Right atrium auricular region (tissue), 2 donors: ENCODE data around the gene GMNN. TPM values are rescaled to one million over a fixed set of nuclear protein-coding genes. Genes with fewer than 3 reads are reported as not detected.
"Not testable (repeated sequence)": the region's sequence is repeated elsewhere in the genome, so short reads cannot be mapped to it uniquely, and the experiment has no call there.

Experiments used
- DNase-seq: peaks from one replicate; pipeline ENCODE4 v3.0.0-alpha.2; 2019; ENCODE audit warnings: low spot score
- H3K27ac ChIP-seq, 2 donors: fragments of 200-600 bp; sonication (generic); 1 replicate in 1 of 2; 2 replicates in 1 of 2; pipeline ENCODE4 v1.5.1; 2016 to 2019
- H3K27me3 ChIP-seq, 2 donors: fragments of 200-600 bp; sonication (generic); one replicate each; pipeline versions ENCODE4 v1.5.1 to v1.6.0; 2017 to 2019
- H3K36me3 ChIP-seq: fragments of 200-600 bp; sonication (generic); one replicate; pipeline ENCODE4 v1.5.1; 2016
- H3K4me1 ChIP-seq, 2 donors: fragments of 200-600 bp; sonication (generic); one replicate each; pipeline versions ENCODE4 v1.5.1 to v1.6.0; 2017 to 2019
- H3K4me3 ChIP-seq, 2 donors: fragments of 200-600 bp; sonication (generic); 1 replicate in 1 of 2; 2 replicates in 1 of 2; pipeline ENCODE4 v1.5.1; 2017 to 2019; ENCODE audit warnings: mild to moderate bottlenecking in 1 of 2, moderate library complexity in 1 of 2
- H3K9me3 ChIP-seq, 2 donors: fragments of 200-600 bp; sonication (generic); one replicate each; pipeline ENCODE4 v1.5.1; 2019
- total RNA-seq, 2 donors: library from RNA; depleted of rRNA; stranded (reverse); fragments of >200 nt; gene quantifications; one replicate each; pipeline ENCODE4 v1.1.0, GENCODE V29; 2016
- TF ChIP-seq, protein P1 (sequence below), 2 donors: fragments of 200-600 bp; sonication (generic); IDR thresholded peaks; one replicate each; pipeline ENCODE4 v1.5.1; 2019; ENCODE audit warnings: antibody characterized with exemption in 2 of 2

The GMNN gene
- 1 to 10 TPM; 4.0 to 4.2 TPM for total RNA-seq

DNA sequence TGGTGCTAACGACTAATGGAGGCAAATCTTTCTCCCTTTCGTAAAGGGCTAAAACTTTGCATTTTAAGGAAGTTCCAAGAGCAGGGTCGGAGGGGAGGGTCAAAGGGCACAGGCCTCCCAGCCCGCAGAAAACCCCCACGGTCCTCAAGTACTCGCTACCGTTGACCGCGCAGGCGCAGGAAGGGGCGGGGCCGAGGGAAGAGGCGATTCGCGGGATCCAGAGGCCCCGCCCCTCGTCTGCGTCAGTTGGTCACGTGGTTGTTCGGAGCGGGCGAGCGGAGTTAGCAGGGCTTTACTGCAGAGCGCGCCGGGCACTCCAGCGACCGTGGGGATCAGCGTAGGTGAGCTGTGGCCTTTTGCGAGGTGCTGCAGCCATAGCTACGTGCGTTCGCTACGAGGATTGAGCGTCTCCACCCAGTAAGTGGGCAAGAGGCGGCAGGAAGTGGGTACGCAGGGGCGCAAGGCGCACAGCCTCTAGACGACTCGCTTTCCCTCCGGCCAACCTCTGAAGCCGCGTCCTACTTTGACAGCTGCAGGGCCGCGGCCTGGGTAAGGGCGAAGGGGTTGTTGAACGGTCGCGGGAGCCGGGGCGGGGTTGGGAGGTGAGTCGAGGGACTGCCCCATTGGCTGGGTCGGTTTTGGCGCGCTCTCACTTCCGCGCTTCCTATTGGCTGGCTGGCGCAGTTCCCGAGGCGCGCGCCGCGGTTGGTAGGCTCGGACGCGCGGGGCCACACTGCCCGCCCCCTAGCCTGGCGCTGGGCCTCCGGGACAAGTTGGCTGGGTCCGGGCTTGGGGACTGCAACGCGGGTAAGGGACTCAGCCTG is at the start of gene GMNN:
Gene GMNN (plus strand): TSS at position 242 of the 824 bp plus-strand sequence. CDS start 2,310 bp downstream, outside the sequence.
- Histone ChIP-seq H3K4me3 (peak within 1 kb of the TSS; percentile 78 to 98), H3K9me3 (no peaks in the 10 kb centered on the region), H3K27ac (peak within 1 kb of the TSS; percentile 97 to 98), H3K27me3 (no peaks in the 10 kb centered on the region), H3K4me1 (peaks cover 0 to 10% of the 10 kb centered on the region in 2 donors), H3K36me3 (no peaks in the 10 kb centered on the region)
- peak; percentile 98 for DNase-seq
- TF ChIP-seq, protein P1, sequence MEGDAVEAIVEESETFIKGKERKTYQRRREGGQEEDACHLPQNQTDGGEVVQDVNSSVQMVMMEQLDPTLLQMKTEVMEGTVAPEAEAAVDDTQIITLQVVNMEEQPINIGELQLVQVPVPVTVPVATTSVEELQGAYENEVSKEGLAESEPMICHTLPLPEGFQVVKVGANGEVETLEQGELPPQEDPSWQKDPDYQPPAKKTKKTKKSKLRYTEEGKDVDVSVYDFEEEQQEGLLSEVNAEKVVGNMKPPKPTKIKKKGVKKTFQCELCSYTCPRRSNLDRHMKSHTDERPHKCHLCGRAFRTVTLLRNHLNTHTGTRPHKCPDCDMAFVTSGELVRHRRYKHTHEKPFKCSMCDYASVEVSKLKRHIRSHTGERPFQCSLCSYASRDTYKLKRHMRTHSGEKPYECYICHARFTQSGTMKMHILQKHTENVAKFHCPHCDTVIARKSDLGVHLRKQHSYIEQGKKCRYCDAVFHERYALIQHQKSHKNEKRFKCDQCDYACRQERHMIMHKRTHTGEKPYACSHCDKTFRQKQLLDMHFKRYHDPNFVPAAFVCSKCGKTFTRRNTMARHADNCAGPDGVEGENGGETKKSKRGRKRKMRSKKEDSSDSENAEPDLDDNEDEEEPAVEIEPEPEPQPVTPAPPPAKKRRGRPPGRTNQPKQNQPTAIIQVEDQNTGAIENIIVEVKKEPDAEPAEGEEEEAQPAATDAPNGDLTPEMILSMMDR (IDR thresholded peaks at IDR 0.05) = no peak

DNA sequence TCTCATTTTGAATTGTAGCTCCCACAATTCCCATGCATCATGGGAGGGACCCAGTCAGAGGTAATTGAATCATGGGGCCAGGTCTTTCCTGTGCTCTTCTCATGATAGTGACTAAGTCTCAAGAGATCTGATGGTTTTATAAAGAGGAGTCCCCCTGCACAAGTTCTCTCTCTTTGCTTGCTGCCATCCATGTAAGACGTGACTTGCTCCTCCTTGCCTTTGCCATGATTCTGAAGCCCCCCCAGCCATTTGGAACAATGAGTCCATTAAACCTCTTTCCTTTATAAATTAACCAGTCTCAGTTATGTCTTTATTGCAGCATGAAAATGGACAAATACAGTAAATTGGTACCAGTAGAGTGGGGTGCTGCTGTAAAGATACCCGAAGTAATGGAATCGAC is 44.1 kb upstream of the GMNN start:
- DNase-seq, H3K27me3 ChIP-seq, H3K9me3 ChIP-seq, H3K27ac ChIP-seq, H3K4me3 ChIP-seq, H3K36me3 ChIP-seq, H3K4me1 ChIP-seq: not testable (repeated sequence)

DNA sequence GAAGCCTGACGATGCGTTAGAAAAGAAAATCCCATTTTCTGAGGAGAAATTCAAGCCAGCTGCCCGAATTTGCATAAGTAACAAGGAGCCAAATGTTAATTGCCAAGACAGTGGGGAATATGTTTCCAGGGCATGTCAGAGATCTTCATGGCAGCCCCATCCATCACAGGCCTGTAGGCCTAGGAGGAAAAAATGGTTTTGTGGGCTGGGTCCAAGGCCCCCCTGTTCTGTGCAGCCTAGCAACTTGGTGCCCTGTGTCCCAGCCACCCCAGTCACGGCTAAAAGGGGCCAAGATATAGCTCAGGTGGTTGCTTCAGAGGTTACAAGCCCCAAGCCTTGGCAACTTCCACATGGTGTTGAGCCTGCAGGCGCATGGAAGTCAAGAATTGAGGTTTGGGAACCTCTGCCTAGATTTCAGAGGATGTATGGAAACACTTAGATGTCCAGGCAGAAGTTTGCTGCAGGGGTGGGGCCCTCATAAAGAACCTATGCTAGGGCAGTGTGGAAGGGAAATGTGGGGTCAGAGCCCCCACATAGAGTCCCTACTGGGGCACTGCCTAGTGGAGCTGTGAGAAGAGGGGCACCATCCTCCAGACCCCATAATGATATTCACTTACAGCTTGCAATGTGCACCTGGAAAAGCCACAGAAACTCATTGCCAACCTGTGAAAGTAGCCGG is 43.1 kb upstream of the GMNN start:
- H3K4me1 ChIP-seq, H3K36me3 ChIP-seq, H3K27ac ChIP-seq, H3K4me3 ChIP-seq, H3K9me3 ChIP-seq, DNase-seq, H3K27me3 ChIP-seq: not testable (repeated sequence)

DNA sequence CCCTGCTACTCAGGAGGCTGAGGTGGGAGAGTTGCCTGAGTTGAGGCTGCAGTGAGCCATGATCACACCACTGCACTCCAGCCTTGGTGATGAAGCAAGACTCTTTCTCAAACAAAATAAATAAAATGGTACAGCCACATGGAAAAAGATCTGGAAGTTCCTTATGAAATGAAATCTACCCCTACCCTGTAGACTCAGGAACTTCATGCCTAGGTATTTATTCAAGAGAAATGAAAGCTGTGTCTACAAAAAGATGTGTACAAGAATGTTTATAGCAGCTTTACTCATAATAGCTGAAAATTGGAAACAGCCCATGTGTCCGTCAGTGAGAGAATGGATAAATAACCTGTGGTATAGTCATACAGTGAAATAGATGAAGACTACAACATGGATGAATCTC is 40.6 kb upstream of the GMNN start:
- H3K36me3 ChIP-seq = no peaks in the 10 kb centered on the region
- DNase-seq = no peak
- no peak overlapping the region for H3K27ac ChIP-seq
- TF ChIP-seq, protein P1 (IDR thresholded peaks at IDR 0.05) = no peak
- no peaks in the 10 kb centered on the region for H3K4me1 ChIP-seq
- no peak overlapping the region for H3K4me3 ChIP-seq
- H3K27me3 ChIP-seq = no peaks in the 10 kb centered on the region
- H3K9me3 ChIP-seq = peaks cover 0 to 7% of the 10 kb centered on the region in 2 donors

DNA sequence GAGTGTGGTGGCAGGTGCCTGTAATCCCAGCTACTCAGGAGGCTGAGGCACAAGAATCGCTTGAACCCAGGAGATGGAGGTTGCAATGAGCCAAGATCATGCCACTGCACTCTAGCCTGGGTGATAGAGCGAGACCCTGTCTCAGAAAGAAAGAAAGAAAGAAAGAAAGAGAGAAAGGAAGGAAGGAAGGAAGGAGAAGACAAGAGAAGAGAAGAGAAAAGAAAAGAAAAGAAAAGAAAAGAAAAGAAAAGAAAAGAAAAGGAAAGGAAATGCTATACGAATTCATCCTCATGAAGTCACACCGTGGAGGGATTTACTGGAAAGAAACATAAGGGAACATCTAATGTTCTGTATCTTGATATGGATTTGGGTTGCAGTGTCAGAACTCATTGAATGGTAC is 40.0 kb upstream of the GMNN start:
- not testable (repeated sequence) for H3K4me1 ChIP-seq, H3K4me3 ChIP-seq, H3K27ac ChIP-seq, H3K9me3 ChIP-seq, DNase-seq, H3K27me3 ChIP-seq, H3K36me3 ChIP-seq

DNA sequence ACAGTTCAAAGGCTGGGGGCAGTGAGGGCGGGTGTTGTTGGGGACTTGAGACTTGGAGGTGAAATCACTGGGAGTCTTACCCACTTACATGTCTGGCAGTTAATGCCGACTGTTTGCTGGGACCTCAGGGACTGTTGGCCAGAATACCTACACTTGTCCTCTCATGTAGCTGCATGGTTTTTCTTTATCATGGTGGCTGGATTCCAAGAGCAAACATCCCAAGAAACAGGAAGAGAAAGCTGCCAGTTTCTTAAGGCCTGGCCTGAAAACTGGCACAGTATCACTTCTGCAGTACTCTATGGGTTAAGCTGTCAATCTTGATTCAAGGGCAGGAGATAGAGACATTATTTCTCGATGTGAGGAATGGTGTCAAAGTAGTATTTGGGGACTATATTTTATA is 36.0 kb upstream of the GMNN start:
- DNase-seq = no peak
- no peaks in the 10 kb centered on the region for H3K9me3 ChIP-seq
- H3K27ac ChIP-seq = no peak overlapping the region
- no peaks in the 10 kb centered on the region for H3K36me3 ChIP-seq
- TF ChIP-seq, protein P1 (IDR thresholded peaks at IDR 0.05) = no peak
- H3K4me1 ChIP-seq = no peaks in the 10 kb centered on the region
- H3K27me3 ChIP-seq = no peaks in the 10 kb centered on the region
- H3K4me3 ChIP-seq = no peak overlapping the region

DNA sequence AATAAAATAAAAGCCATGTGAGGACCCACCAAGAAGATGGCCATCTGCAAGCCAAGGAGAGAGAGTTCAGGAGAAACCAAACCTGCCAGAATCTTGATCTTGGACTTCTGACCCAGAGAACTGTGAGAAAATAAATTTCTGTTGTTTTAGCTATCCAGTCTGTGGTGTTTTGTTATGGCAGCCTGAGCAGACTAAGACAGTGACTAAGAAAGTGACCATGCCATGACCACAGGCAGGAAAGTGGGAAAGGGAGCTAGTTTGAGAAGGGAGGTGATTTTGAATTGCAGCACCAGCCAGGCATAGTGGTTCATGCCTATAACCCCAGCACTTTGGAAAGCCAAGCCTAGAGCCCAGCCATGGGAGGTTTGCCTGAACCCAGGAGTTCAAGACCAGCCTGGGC is 33.9 kb upstream of the GMNN start:
- TF ChIP-seq, protein P1 (IDR thresholded peaks at IDR 0.05) = no peak
- no peaks in the 10 kb centered on the region for H3K36me3 ChIP-seq
- H3K27ac ChIP-seq = no peak overlapping the region
- no peak overlapping the region for H3K4me3 ChIP-seq
- no peaks in the 10 kb centered on the region for H3K9me3 ChIP-seq
- DNase-seq = no peak
- no peaks in the 10 kb centered on the region for H3K27me3 ChIP-seq
- no peaks in the 10 kb centered on the region for H3K4me1 ChIP-seq
